ENCODE measurements around the gene RBM5.
A peak's percentile ranks its signal among the peaks of the same experiment; 100 is the strongest.
"Not testable (repeated sequence)": the region's sequence is repeated elsewhere in the genome, so short reads cannot be mapped to it uniquely, and the experiment has no call there.

The RBM5 gene

GRCh38 chr3:50088725-50089608 is at the start of gene RBM5:
Gene RBM5 (plus strand): TSS chr3:50088919. CDS start chr3:50090435, 1,516 bp downstream.
- peak; percentile 93 for DNase-seq

- no peak for DNase-seq
Measured at GRCh38 chr3:50044976-50045375, 43.7 kb upstream of the RBM5 start.

- DNase-seq, result no peak
Measured at GRCh38 chr3:50047426-50047825, 41.3 kb upstream of the RBM5 start.

- DNase-seq, result no peak
Measured at GRCh38 chr3:50050361-50050760, 38.4 kb upstream of the RBM5 start.

- DNase-seq, result no peak
Measured at GRCh38 chr3:50057756-50058155, 31.0 kb upstream of the RBM5 start.

GRCh38 chr3:50068134-50068533 is 20.6 kb upstream of the RBM5 start:
- no peak for DNase-seq

- DNase-seq, result no peak
Measured at GRCh38 chr3:50078091-50078490, 10.6 kb upstream of the RBM5 start.

GRCh38 chr3:50078622-50079021 is 10.1 kb upstream of the RBM5 start:
- no peak for DNase-seq

GRCh38 chr3:50084951-50085350 is 3.8 kb upstream of the RBM5 start:
- DNase-seq, result not testable (repeated sequence)

- DNase-seq, result no peak
Measured at GRCh38 chr3:50089609-50089945, 858 bp downstream of the RBM5 start.

GRCh38 chr3:50090984-50091383 is 2.3 kb downstream of the RBM5 start:
- DNase-seq, result no peak

- no peak for DNase-seq
Measured at GRCh38 chr3:50095352-50095998, 6.8 kb downstream of the RBM5 start.

- DNase-seq, result no peak
Measured at GRCh38 chr3:50100386-50100785, 11.7 kb downstream of the RBM5 start.

GRCh38 chr3:50100956-50101845 is 12.5 kb downstream of the RBM5 start:
- DNase-seq, result no peak

- no peak for DNase-seq
Measured at GRCh38 chr3:50102558-50102957, 13.8 kb downstream of the RBM5 start.

GRCh38 chr3:50111757-50112156 is 23.0 kb downstream of the RBM5 start:
- DNase-seq, result no peak

- no peak for DNase-seq
Measured at GRCh38 chr3:50112462-50112861, 23.7 kb downstream of the RBM5 start.

GRCh38 chr3:50117120-50117519 is 28.4 kb downstream of the RBM5 start:
- DNase-seq, result no peak

- DNase-seq, result no peak
Measured at GRCh38 chr3:50118237-50118636, 29.5 kb downstream of the RBM5 start.

- no peak for DNase-seq
Measured at GRCh38 chr3:50119786-50120185, 31.1 kb downstream of the RBM5 start.

GRCh38 chr3:50120364-50121071 is 31.8 kb downstream of the RBM5 start:
- DNase-seq, result no peak
